ENCODE results near the gene ZCCHC24.

DNA sequence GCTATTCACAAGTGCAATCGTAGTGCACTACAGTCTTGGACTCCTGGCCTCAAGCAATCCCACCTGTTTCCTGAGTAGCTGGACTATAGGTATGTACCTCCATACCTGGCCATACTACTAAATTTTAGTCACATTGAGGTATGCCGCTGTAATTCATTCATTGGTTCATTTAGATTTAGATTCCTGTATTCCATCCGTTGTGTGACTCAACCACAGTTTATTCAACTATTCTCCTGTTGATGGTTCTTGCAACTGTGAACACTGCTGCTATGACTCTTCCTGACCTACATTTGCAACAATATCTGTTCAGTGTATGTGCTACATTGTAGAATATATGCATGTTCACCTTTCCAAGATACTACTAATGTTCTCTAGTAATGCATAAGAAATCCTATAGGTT is 8.0 kb upstream of the ZCCHC24 start:
- TF ChIP-seq, protein P1, sequence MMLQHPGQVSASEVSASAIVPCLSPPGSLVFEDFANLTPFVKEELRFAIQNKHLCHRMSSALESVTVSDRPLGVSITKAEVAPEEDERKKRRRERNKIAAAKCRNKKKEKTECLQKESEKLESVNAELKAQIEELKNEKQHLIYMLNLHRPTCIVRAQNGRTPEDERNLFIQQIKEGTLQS (IDR thresholded peaks at IDR 0.05) = no peak
- TF ChIP-seq JUND (IDR thresholded peaks at IDR 0.05) = no peak
- no peak for TF ChIP-seq SP1 (IDR thresholded peaks at IDR 0.05)
- TF ChIP-seq, protein P2, sequence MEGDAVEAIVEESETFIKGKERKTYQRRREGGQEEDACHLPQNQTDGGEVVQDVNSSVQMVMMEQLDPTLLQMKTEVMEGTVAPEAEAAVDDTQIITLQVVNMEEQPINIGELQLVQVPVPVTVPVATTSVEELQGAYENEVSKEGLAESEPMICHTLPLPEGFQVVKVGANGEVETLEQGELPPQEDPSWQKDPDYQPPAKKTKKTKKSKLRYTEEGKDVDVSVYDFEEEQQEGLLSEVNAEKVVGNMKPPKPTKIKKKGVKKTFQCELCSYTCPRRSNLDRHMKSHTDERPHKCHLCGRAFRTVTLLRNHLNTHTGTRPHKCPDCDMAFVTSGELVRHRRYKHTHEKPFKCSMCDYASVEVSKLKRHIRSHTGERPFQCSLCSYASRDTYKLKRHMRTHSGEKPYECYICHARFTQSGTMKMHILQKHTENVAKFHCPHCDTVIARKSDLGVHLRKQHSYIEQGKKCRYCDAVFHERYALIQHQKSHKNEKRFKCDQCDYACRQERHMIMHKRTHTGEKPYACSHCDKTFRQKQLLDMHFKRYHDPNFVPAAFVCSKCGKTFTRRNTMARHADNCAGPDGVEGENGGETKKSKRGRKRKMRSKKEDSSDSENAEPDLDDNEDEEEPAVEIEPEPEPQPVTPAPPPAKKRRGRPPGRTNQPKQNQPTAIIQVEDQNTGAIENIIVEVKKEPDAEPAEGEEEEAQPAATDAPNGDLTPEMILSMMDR (IDR thresholded peaks at IDR 0.05; ENCODE audit: low read depth, low read length, missing input control) = no peak
- no peak for TF ChIP-seq GABPA (IDR thresholded peaks at IDR 0.05 in 1 of 2, conservative IDR thresholded peaks at IDR 0.05 in 1 of 2)
- no peak for TF ChIP-seq RXRA (IDR thresholded peaks at IDR 0.05)
- no peak for TF ChIP-seq RAD21 (IDR thresholded peaks at IDR 0.05)
- no peak for TF ChIP-seq TAF1 (conservative IDR thresholded peaks at IDR 0.05)
- TF ChIP-seq, protein P3, sequence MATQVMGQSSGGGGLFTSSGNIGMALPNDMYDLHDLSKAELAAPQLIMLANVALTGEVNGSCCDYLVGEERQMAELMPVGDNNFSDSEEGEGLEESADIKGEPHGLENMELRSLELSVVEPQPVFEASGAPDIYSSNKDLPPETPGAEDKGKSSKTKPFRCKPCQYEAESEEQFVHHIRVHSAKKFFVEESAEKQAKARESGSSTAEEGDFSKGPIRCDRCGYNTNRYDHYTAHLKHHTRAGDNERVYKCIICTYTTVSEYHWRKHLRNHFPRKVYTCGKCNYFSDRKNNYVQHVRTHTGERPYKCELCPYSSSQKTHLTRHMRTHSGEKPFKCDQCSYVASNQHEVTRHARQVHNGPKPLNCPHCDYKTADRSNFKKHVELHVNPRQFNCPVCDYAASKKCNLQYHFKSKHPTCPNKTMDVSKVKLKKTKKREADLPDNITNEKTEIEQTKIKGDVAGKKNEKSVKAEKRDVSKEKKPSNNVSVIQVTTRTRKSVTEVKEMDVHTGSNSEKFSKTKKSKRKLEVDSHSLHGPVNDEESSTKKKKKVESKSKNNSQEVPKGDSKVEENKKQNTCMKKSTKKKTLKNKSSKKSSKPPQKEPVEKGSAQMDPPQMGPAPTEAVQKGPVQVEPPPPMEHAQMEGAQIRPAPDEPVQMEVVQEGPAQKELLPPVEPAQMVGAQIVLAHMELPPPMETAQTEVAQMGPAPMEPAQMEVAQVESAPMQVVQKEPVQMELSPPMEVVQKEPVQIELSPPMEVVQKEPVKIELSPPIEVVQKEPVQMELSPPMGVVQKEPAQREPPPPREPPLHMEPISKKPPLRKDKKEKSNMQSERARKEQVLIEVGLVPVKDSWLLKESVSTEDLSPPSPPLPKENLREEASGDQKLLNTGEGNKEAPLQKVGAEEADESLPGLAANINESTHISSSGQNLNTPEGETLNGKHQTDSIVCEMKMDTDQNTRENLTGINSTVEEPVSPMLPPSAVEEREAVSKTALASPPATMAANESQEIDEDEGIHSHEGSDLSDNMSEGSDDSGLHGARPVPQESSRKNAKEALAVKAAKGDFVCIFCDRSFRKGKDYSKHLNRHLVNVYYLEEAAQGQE (IDR thresholded peaks at IDR 0.05) = no peak

All from liver (tissue), 3 donors.